ENCODE data around the gene BRIX1. TPM values are rescaled to one million over a fixed set of nuclear protein-coding genes. Genes with fewer than 3 reads are reported as not detected.

The BRIX1 gene
- total RNA-seq, 1 experiment from 2014 or later: 63.2 TPM

GRCh38 chr5:34900652-34901051 is 14.9 kb upstream of the BRIX1 start:
- Histone ChIP-seq H3K79me2 (ENCODE audit: low read length) (no peaks in the 10 kb centered on the region), H3K27me3 (ENCODE audit: low read length) (no peaks in the 10 kb centered on the region), H3K27ac (ENCODE audit: low read length) (no peak overlapping the region), H3K36me3 (ENCODE audit: low read depth, low read length) (peaks cover 14% of the 10 kb centered on the region; the same call in 1 of the 2 replicates), H2AFZ (ENCODE audit: low read length) (no peak overlapping the region), H3K9me2 (replicated peaks; ENCODE audit: low read length) (no peaks in the 10 kb centered on the region), H3K9me3 (ENCODE audit: low read length) (no peaks in the 10 kb centered on the region), H3F3A (ENCODE audit: low read length, unreplicated experiment) (no peaks in the 10 kb centered on the region), H3K4me2 (ENCODE audit: low read length) (no peak overlapping the region), H4K20me1 (ENCODE audit: low read length) (no peaks in the 10 kb centered on the region), H3K4me1 (ENCODE audit: insufficient read depth, low read length) (peaks cover 14% of the 10 kb centered on the region), H3K4me3 (ENCODE audit: low read length) (no peak overlapping the region), H3K9ac (ENCODE audit: low read length) (no peak overlapping the region)
- ATAC-seq (no peak), DNase-seq (no peak)
- CTCF ChIA-PET: interaction anchor here (0.6 to 0.7 kb wide), 2 partner anchors 14 to 426 kb away, joined by 3 to 4 read pairs; partner anchors contain the start of gene RAD1
- POLR2A ChIA-PET (ENCODE audit: unreplicated experiment): no interaction called here
- BruUV-seq (replicated peaks): no TSS peak
- TF ChIP-seq EZH2phosphoT487 (IDR thresholded peaks at IDR 0.05; ENCODE audit: borderline replicate concordance, low read length) (no peak), CTCF (conservative IDR thresholded peaks at IDR 0.05; ENCODE audit: low read depth, low read length) (no peak), EZH2 (IDR thresholded peaks at IDR 0.05; ENCODE audit: low read length, unreplicated experiment) (no peak)
- intact Hi-C loops (cut with micrococcal nuclease): no loop called here

- CTCF ChIA-PET: no interaction called here
- Histone ChIP-seq H2AFZ (ENCODE audit: low read length) (no peak overlapping the region), H3F3A (ENCODE audit: low read length, unreplicated experiment) (no peaks in the 10 kb centered on the region), H4K20me1 (ENCODE audit: low read length) (no peaks in the 10 kb centered on the region), H3K79me2 (ENCODE audit: low read length) (no peaks in the 10 kb centered on the region), H3K4me2 (ENCODE audit: low read length) (no peak overlapping the region), H3K9ac (ENCODE audit: low read length) (no peak overlapping the region), H3K36me3 (ENCODE audit: low read depth, low read length) (peaks cover 14% of the 10 kb centered on the region; the same call in 1 of the 2 replicates), H3K4me1 (ENCODE audit: insufficient read depth, low read length) (0 out of 2 replicates have a peak, but pooled peaks cover 6% of the 10 kb centered on the region), H3K9me2 (replicated peaks; ENCODE audit: low read length) (no peaks in the 10 kb centered on the region), H3K9me3 (ENCODE audit: low read length) (no peaks in the 10 kb centered on the region), H3K4me3 (ENCODE audit: low read length) (no peak overlapping the region), H3K27me3 (ENCODE audit: low read length) (no peaks in the 10 kb centered on the region), H3K27ac (ENCODE audit: low read length) (no peak overlapping the region)
- no peak for ATAC-seq
- POLR2A ChIA-PET (ENCODE audit: unreplicated experiment): no interaction called here
- DNase-seq: no peak
- no TSS peak for BruUV-seq (replicated peaks)
- TF ChIP-seq CTCF (conservative IDR thresholded peaks at IDR 0.05; ENCODE audit: low read depth, low read length) (no peak), EZH2 (IDR thresholded peaks at IDR 0.05; ENCODE audit: low read length, unreplicated experiment) (no peak), EZH2phosphoT487 (IDR thresholded peaks at IDR 0.05; ENCODE audit: borderline replicate concordance, low read length) (no peak)
- intact Hi-C loops (cut with micrococcal nuclease): no loop called here
Measured at GRCh38 chr5:34903260-34903659, 12.3 kb upstream of the BRIX1 start.

- CTCF ChIA-PET: no interaction called here
- Histone ChIP-seq H3K79me2 (ENCODE audit: low read length) (no peaks in the 10 kb centered on the region), H2AFZ (ENCODE audit: low read length) (no peak overlapping the region), H3K27ac (ENCODE audit: low read length) (no peak overlapping the region), H3K27me3 (ENCODE audit: low read length) (no peaks in the 10 kb centered on the region), H3K4me3 (ENCODE audit: low read length) (no peak overlapping the region), H3K9me2 (replicated peaks; ENCODE audit: low read length) (no peaks in the 10 kb centered on the region), H3K4me2 (ENCODE audit: low read length) (no peak overlapping the region), H3K36me3 (ENCODE audit: low read depth, low read length) (peaks cover 27% of the 10 kb centered on the region; the same call in 1 of the 2 replicates), H3K4me1 (ENCODE audit: insufficient read depth, low read length) (no peaks in the 10 kb centered on the region), H3K9me3 (ENCODE audit: low read length) (no peaks in the 10 kb centered on the region), H3K9ac (ENCODE audit: low read length) (no peak overlapping the region), H3F3A (ENCODE audit: low read length, unreplicated experiment) (no peaks in the 10 kb centered on the region), H4K20me1 (ENCODE audit: low read length) (no peaks in the 10 kb centered on the region)
- POLR2A ChIA-PET (ENCODE audit: unreplicated experiment): interaction anchor here (0.6 kb wide), 1 partner anchor 1310 kb away, joined by 6 read pairs; no protein-coding TSS in a partner anchor
- DNase-seq (peak; percentile 37), ATAC-seq (no peak)
- BruUV-seq (replicated peaks): no TSS peak
- TF ChIP-seq CTCF (conservative IDR thresholded peaks at IDR 0.05; ENCODE audit: low read depth, low read length) (peak; percentile 75), EZH2phosphoT487 (IDR thresholded peaks at IDR 0.05; ENCODE audit: borderline replicate concordance, low read length) (no peak)
- intact Hi-C loops (cut with micrococcal nuclease): no loop called here
Measured at GRCh38 chr5:34905564-34905963, 9.9 kb upstream of the BRIX1 start.
